PFSK-1 (cell line): ENCODE measurements around the gene AKAP6.

Source experiments
- FOXP2 ChIP-seq: optimal IDR thresholded peaks from 2 replicates; pipeline ENCODE3; 2011; ENCODE audit warnings: borderline replicate concordance, control low read depth, inconsistent platforms; ENCODE audit not compliant: insufficient read depth; ENCODE audit errors: extremely low read length, extremely low read depth
- POLR2AphosphoS5 ChIP-seq: IDR thresholded peaks from 2 replicates; pipeline ENCODE4 v1.6.1; 2012; ENCODE audit warnings: low read depth, mild to moderate bottlenecking, control low read depth, low read length, moderate library complexity
- REST ChIP-seq, 2 experiments: IDR thresholded peaks; 2 replicates each; pipeline versions ENCODE4 v1.6.1 to v1.8.0; 2011 to 2012; ENCODE audit warnings: low read depth in 2 of 2, low read length in 2 of 2, control low read depth in 1 of 2, inconsistent platforms in 1 of 2, mild to moderate bottlenecking in 1 of 2, moderate library complexity in 1 of 2; ENCODE audit not compliant: insufficient read depth in 1 of 2
- SIN3A ChIP-seq: IDR thresholded peaks from 2 replicates; pipeline ENCODE4 v1.6.1; 2012; ENCODE audit warnings: mild to moderate bottlenecking, low read length, moderate library complexity, borderline replicate concordance; ENCODE audit not compliant: insufficient read depth
- TAF1 ChIP-seq: IDR thresholded peaks from 2 replicates; pipeline ENCODE4 v1.6.1; 2012; ENCODE audit warnings: low read length, control low read depth, borderline replicate concordance; ENCODE audit not compliant: insufficient read depth

AKAP6 gene

GRCh38 chr14:32393119-32393518 lies 64.0 kb downstream of the AKAP6 start:
- TF ChIP-seq SIN3A (no peak), REST (IDR thresholded peaks at IDR 0.05; ENCODE audit: insufficient read depth in 1 of 2, low read depth in 2 of 2, low read length in 2 of 2) (no peak), TAF1 (no peak), FOXP2 (no peak), POLR2AphosphoS5 (no peak)

GRCh38 chr14:32394038-32394437 lies 64.9 kb downstream of the AKAP6 start:
- no peak for TF ChIP-seq POLR2AphosphoS5
- no peak for TF ChIP-seq TAF1
- no peak for TF ChIP-seq SIN3A
- TF ChIP-seq REST (IDR thresholded peaks at IDR 0.05; ENCODE audit: insufficient read depth in 1 of 2, low read depth in 2 of 2, low read length in 2 of 2), result no peak
- no peak for TF ChIP-seq FOXP2

GRCh38 chr14:32396885-32397284 lies 67.8 kb downstream of the AKAP6 start:
- TF ChIP-seq REST (IDR thresholded peaks at IDR 0.05; ENCODE audit: insufficient read depth in 1 of 2, low read depth in 2 of 2, low read length in 2 of 2) (no peak), FOXP2 (no peak), TAF1 (no peak), SIN3A (no peak), POLR2AphosphoS5 (no peak)

GRCh38 chr14:32397861-32398640 lies 69.0 kb downstream of the AKAP6 start:
- TF ChIP-seq FOXP2, result no peak

- TF ChIP-seq POLR2AphosphoS5 (no peak), TAF1 (no peak)
These were observed 70.8 kb downstream of the AKAP6 start for GRCh38 chr14:32399920-32400319.

GRCh38 chr14:32400480-32400879 lies 71.4 kb downstream of the AKAP6 start:
- no peak for TF ChIP-seq REST (IDR thresholded peaks at IDR 0.05; ENCODE audit: insufficient read depth in 1 of 2, low read depth in 2 of 2, low read length in 2 of 2)
- TF ChIP-seq POLR2AphosphoS5, result no peak
- no peak for TF ChIP-seq SIN3A
- no peak for TF ChIP-seq FOXP2
- TF ChIP-seq TAF1, result no peak
